GM19240 (cell line): Measurements from ENCODE around the gene CLEC4C.

Experiments used
- DNase-seq: peaks from one replicate; pipeline ENCODE4 v3.0.0; 2011; ENCODE audit warnings: low spot score; ENCODE audit not compliant: insufficient read length

Gene CLEC4C

DNA sequence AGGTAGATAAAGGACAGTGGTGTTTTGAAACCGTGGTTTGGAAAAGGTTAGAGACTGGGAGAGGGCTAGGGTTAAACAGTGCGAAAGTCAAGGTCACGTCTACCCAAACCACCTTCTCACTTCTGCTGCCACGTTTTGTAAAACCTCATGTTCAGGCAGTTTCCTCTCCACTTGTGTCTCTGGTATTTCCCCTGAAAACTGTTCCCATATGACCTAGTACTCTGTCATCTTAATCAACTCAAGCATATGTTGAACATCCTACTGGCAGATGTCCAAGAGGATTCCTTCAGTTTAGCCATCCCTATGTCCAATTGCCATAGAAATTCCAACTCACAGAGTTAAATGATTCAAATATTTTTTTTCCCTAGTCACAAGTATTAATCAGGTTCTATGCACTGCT is 17.4 kb downstream of the CLEC4C start:
- DNase-seq = no peak

DNA sequence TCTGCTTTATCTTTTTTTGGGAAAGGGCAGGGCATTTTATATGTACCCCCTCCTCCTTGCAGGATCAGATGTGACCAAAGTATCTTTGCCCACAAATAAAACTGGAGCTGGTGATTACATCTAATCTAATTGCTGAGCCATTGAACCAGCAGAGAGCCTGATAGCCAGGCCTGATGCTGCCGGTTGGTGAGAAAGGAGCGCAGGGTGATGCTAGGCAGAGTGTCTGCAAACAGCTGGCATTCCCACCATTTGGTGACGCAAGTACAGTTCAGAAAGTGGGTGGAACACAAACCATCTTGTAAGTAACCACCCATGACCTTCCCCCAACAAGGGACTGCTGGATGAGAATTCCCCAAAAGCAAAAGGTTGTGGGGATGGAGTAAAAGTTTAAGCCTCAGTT is 23.2 kb downstream of the CLEC4C start:
- no peak for DNase-seq

DNA sequence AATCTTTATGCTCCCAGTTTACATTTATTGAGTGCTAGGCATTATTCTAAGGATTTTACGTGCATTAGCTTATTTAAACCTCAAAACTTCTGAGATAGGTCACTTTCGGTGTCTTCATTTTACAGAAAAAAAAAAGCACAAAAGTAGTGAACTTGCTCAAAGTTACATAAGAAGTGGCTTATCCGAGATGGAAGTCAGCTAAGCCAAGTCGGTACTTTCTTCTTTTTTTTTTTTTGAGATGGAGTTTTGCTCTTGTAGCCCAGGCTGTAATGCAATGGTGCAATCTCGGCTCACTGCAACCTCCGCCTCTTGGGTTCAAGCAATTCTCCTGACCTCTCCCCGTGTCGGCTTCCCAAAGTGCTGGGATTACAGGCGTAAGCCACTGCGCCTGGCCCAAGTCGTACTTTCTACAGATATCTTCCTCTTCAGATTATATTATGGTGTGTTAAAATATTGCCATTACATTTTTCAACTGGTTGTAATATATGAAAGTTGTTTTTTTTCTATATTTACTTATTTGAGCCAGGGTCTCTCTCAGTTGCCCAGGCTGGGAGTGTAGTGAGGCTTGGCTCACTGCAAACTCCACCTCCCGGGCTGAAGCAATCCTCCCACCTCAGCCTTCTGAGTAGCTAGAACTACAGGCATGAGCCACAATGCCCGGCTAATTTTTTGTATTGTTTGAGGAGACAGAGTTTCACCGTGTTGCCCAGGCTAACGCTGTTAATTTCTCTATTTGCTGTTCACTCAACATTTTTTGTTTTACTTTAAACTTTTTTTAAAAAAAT is 27.0 kb downstream of the CLEC4C start:
- DNase-seq = no peak

DNA sequence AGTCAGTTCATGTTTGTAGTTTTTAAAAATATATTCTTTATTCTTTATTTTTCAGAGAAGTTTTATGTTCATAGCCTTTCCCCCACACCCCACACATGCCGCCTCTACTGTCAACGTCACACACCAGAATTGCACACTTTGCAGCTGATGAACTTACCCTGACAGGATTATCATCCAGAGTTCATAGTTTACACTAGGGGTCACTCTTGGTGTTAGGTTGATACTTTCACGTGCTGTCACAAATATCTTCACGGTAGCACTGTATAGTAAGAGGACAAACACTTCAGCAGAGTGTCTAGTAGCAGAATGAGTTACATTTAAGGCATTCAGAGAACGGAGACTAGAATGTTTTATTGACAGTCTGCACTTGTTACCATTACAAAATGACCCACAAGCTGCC is 30.8 kb downstream of the CLEC4C start:
- no peak for DNase-seq

- DNase-seq = no peak
Measured at GRCh38 chr12:7712841-7713442, 34.2 kb downstream of the CLEC4C start.

DNA sequence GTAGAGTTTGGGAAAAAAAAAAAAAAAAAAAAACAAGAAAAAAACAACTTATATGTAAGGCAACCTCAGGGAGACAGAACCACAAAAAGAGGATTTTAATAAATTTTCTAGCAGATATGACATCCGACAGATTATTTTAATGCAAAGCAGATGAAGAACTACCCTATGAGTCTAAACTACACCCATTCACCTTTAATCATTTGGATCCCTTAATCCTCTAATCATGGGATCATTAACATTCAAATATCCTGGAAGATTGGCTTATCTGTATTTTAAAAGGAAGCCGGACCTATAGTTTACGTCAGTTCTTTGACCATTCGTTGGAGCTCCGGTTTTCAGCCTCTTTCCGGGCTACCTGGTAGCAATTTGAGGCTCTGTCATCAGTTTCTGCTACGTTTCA is 36.0 kb downstream of the CLEC4C start, which contains the start of gene DPPA3:
Gene DPPA3, plus strand, starts transcription at position 301 of the 400 bp plus-strand sequence. CDS start 138 bp downstream, outside the sequence.
- DNase-seq = no peak

DNA sequence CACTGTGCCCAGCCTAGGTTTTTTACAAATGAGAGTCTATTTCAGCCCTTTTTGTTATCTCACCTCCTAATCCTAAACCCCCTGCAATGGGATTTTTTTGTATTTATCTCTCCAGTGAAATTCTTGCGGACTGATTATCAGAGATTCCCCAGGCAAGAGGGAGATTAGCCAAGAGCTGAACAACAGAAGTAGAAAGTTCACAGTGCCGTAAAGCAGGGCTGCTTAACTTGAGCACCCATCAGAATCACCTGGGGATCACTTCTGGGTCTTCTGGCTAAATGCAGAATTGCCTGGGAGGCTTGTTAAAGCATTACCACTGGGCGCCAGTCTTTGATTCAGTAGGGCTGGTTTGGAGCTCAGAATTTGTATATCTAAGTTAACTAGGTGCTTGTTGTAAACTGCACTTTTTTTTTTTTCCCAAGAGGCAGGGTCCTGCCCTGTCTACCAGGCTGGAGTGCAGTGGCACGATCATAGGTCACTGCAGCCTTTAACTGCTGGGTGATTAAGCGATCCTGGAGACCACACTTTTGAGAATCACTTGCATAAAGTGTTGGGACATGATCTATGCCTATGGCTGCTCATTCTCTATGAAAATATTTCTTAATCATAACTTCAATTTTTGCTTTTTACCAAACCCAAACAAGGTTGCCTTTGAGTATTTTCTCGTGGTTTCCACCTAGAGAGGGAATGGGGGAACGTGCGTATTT is 37.1 kb downstream of the CLEC4C start:
- DNase-seq = no peak

DNA sequence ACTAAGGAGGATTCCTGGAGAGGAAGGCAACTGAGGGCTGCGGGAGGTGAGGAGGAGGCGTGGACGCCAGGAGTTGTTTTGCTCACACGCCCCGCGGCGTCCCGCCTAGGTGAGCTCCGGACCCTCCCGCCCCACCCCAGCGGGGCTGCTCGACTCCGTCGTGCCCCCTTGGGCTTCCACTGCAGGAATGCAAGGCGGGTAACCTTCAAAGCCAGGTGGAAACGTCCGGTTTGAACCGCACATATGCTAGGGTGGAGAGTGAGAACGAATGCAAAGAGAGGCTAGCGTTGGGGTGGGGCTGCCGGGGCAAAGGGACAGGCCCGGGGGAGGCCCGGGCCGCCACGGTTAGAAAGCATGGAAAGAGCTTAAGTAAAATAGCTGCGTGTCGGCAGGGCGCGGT is 41.3 kb downstream of the CLEC4C start:
- DNase-seq = no peak

DNA sequence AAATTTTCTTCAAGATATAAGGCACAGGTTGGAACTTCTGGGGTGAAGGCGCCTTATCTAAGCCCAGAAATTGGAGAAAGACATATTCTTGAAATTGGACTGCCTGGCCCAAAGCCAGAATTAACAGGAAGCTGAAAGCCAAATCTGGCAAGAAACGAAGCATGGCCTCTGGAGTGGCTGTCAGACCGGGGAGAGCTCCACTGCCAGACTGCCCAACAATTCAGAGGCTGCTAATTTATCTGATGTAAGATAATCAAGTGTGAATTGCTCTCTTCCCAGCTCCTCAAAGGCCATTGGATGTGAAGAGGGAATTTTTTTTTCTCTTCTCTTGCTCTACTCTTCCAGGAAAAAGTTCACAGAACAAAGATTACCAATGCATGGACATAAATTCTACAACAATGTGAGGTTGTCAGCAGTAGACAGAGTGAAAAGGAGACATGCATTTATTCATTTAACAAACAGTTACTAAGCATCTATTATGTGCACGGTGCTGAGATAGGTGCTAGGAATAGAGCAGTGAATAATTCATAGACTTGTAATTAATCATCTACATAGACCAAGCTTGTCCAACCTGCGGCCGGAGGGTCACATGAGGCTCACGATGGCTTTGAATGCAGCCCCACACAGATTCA is 51.5 kb downstream of the CLEC4C start, which contains the start of gene GDF3:
Gene GDF3, minus strand, starts transcription at position 210 of the 632 bp plus-strand sequence. Its CDS starts 47 bp downstream, at position 163.
- no peak for DNase-seq

DNA sequence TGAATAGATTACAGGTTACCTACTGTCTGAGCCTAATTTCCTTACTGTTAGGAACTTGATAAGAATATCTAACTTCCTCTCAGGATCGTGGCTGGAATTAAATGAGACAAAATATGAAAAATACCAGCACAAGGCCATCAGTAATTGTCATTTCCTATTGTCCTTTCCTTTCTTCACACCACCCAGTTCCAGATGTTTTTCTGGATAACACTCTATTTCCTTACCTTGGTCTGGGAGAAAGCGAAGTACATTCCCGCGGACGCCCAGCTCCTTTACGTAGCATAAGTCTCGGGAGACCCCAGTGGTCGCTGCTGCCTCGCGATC is 52.0 kb downstream of the CLEC4C start:
- no peak for DNase-seq

DNA sequence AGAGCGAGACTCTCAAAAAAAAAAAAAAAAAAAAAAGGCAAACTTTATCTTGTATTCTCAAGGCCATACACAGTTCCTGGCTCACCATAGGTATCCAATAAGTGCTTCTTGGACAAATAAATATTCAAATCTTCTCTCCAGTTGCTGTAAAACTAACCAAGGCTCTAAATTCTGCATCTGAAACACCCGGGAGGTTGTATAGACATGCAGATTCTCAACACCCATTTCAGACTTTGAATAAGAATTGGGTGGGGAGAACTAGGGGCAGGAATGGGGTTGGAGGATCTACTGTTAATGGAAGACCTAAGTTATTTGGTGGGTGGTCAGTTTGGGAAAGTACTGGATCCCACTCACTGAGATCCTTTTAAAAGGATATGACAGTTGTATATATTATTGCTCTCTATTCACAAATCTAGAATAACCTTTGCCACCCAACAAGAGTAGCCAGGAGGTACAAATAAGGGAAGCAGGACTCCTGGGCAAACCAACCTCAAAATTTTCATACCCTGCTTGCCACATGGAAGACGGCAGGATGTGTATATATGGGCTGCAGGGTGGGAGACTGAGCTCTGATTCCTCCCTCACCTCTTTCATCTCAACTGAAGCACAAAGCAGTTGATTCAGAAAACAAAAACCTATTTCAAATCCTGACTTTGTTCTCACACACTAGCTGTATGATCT is 52.5 kb downstream of the CLEC4C start:
- no peak for DNase-seq

- no peak for DNase-seq
Measured at GRCh38 chr12:7693793-7694192, 53.4 kb downstream of the CLEC4C start.

DNA sequence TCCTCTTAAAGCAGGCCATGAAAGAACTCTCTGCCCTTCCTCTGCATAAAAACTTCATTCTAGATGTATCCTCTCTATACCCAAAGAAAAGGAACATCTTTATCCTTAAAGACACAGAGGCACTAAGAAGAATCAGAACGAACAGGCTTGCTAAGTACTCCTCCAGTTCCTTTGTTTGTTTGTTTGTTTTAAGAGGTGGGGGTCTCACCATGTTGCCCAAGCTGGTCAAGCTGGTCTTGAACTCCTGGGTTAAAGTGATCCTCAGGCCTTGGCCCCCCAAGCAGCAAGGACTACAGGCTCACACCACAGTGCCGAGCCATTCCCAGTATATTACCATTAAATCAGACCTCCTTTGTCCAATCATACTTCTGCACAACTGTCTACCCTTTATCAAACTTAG is 65.6 kb downstream of the CLEC4C start:
- DNase-seq = no peak
